ENCODE results near the gene TMEM125. TPM values are rescaled to one million over a fixed set of nuclear protein-coding genes. Genes with fewer than 3 reads are reported as not detected.

The TMEM125 gene
- total RNA-seq, 1 donor from 2014 or later, result 41.1 TPM

GRCh38 chr1:43298055-43298454 is 28.3 kb downstream of the TMEM125 start:
- Mint-ChIP-seq H3K9me3 (ENCODE audit: low read depth) (no peaks in the 10 kb centered on the region), H3K36me3 (ENCODE audit: insufficient read depth) (no peaks in the 10 kb centered on the region), H3K4me3 (ENCODE audit: low read depth) (no peak overlapping the region), H3K27me3 (peaks cover 3% of the 10 kb centered on the region), H3K4me1 (ENCODE audit: low read depth) (peaks cover 20% of the 10 kb centered on the region), H3K27ac (no peak overlapping the region)
- DNase-seq (ENCODE audit: low spot score, unreplicated experiment), result no peak
- TF ChIP-seq CTCF (IDR thresholded peaks at IDR 0.05; ENCODE audit: unreplicated experiment), result no peak

- no peaks in the 10 kb centered on the region for H3K36me3 Mint-ChIP-seq (ENCODE audit: insufficient read depth)
- peaks cover under 1% of the 10 kb centered on the region for H3K9me3 Mint-ChIP-seq (ENCODE audit: low read depth)
- no peak overlapping the region for H3K27ac Mint-ChIP-seq
- H3K4me3 Mint-ChIP-seq (ENCODE audit: low read depth), result no peak overlapping the region
- no peak for TF ChIP-seq CTCF (IDR thresholded peaks at IDR 0.05; ENCODE audit: unreplicated experiment)
- H3K27me3 Mint-ChIP-seq, result peaks cover 4% of the 10 kb centered on the region
- peaks cover 29% of the 10 kb centered on the region for H3K4me1 Mint-ChIP-seq (ENCODE audit: low read depth)
- DNase-seq (ENCODE audit: low spot score, unreplicated experiment), result no peak
Observed at GRCh38 chr1:43299101-43299500, 29.3 kb downstream of the TMEM125 start.

- Mint-ChIP-seq H3K4me1 (ENCODE audit: low read depth) (peaks cover 30% of the 10 kb centered on the region), H3K36me3 (ENCODE audit: insufficient read depth) (no peaks in the 10 kb centered on the region), H3K9me3 (ENCODE audit: low read depth) (peaks cover 3% of the 10 kb centered on the region), H3K27ac (no peak within 1 kb of the TSS), H3K4me3 (ENCODE audit: low read depth) (no peak within 1 kb of the TSS), H3K27me3 (peaks cover 7% of the 10 kb centered on the region)
- no peak for DNase-seq (ENCODE audit: low spot score, unreplicated experiment)
- no peak for TF ChIP-seq CTCF (IDR thresholded peaks at IDR 0.05; ENCODE audit: unreplicated experiment)
Observed at GRCh38 chr1:43300378-43301094, 30.8 kb downstream of the TMEM125 start, which contains the start of gene TIE1. TSS of gene TIE1 (plus strand) at chr1:43300982. CDS start at chr1:43301072, 90 bp downstream.

GRCh38 chr1:43302201-43302600 is 32.4 kb downstream of the TMEM125 start:
- peaks cover 23% of the 10 kb centered on the region for H3K4me1 Mint-ChIP-seq (ENCODE audit: low read depth)
- no peak for TF ChIP-seq CTCF (IDR thresholded peaks at IDR 0.05; ENCODE audit: unreplicated experiment)
- no peak for DNase-seq (ENCODE audit: low spot score, unreplicated experiment)
- H3K4me3 Mint-ChIP-seq (ENCODE audit: low read depth), result no peak overlapping the region
- no peak overlapping the region for H3K27ac Mint-ChIP-seq
- no peaks in the 10 kb centered on the region for H3K36me3 Mint-ChIP-seq (ENCODE audit: insufficient read depth)
- H3K9me3 Mint-ChIP-seq (ENCODE audit: low read depth), result peaks cover 3% of the 10 kb centered on the region
- peaks cover 14% of the 10 kb centered on the region for H3K27me3 Mint-ChIP-seq

GRCh38 chr1:43302721-43303470 is 33.1 kb downstream of the TMEM125 start:
- Mint-ChIP-seq H3K9me3 (ENCODE audit: low read depth) (peaks cover 3% of the 10 kb centered on the region), H3K4me3 (ENCODE audit: low read depth) (no peak overlapping the region), H3K27ac (no peak overlapping the region), H3K4me1 (ENCODE audit: low read depth) (peaks cover 23% of the 10 kb centered on the region), H3K27me3 (peaks cover 14% of the 10 kb centered on the region), H3K36me3 (ENCODE audit: insufficient read depth) (no peaks in the 10 kb centered on the region)
- no peak for TF ChIP-seq CTCF (IDR thresholded peaks at IDR 0.05; ENCODE audit: unreplicated experiment)
- no peak for DNase-seq (ENCODE audit: low spot score, unreplicated experiment)
